SH-SY5Y (cell line): ENCODE results near the gene ANKRD11.

Source experiments
- GATA2 ChIP-seq: IDR thresholded peaks from 2 replicates; pipeline ENCODE4 v1.6.1; 2011; ENCODE audit warnings: mild to moderate bottlenecking, low read depth, low read length
- GATA3 ChIP-seq: IDR thresholded peaks from 2 replicates; pipeline ENCODE4 v1.6.1; 2011; ENCODE audit warnings: low read depth, mild to moderate bottlenecking, low read length, moderate library complexity

DNA sequence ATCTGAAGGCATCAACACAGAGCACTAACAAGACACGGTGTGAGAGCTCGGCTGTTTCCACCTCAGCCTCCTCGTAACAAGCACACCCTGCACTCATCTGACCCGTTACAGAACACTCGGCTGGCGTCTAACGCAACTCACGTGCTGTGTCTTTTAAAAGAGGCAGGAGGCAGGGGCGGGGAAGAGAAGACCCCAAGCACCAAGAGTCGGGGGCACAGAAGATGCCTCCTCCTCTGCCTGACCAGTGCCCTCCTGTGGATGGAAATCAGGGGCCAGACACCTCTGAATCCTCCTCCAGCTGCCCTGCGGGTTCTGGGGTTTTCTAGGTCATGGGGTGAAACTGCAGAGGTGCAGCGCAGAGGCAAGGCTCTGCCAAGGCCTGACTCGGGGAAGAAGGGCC lies 198.6 kb downstream of the ANKRD11 start:
- no peak for TF ChIP-seq GATA2
- TF ChIP-seq GATA3 = no peak
